ENCODE measurements around the gene GTF3C6.

GRCh38 chr6:110939429-110940200, 18.9 kb upstream of the GTF3C6 start:
- TF ChIP-seq POLR2A (IDR thresholded peaks at IDR 0.05; ENCODE audit: low read length) (no peak), GATA1 (IDR thresholded peaks at IDR 0.05; ENCODE audit: low read depth, low read length) (no peak)
